ENCODE data around the gene YWHAQ. TPM values are rescaled to one million over a fixed set of nuclear protein-coding genes. Genes with fewer than 3 reads are reported as not detected.
"Not testable (repeated sequence)": the region's sequence is repeated elsewhere in the genome, so short reads cannot be mapped to it uniquely, and the experiment has no call there.

Gene YWHAQ
- total RNA-seq, 3 donors from 2014 or later (not counting 1 experiment from before 2014, with no cell fraction given): 227 to 240 (median 238) TPM

DNA sequence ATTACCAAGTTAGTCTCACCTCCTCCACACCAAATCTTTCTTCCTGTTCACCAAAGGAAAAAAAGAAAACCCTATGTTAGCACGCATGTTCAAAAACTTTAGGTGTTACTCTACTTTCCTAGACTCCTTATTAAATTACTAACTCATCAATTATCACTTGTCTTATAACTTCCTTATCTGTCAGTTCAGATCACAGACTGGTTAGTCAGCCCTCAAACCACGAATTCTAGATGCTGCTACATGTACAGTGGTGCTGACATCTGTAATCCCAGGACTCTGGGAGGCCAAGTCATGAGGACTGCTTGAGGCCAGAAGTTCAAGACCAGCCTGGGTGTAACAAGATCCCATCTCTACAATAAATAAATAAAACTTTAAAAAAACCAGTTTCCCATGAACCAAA is 3.5 kb downstream of the YWHAQ start:
- H3K4me1 Mint-ChIP-seq: peaks cover 80 to 84% of the 10 kb centered on the region in 2 donors
- intact Hi-C loops (cut with micrococcal nuclease): no loop called here
- H3K27ac Mint-ChIP-seq: peak overlapping the region; percentile 94 to 97
- H3K27me3 Mint-ChIP-seq (ENCODE audit: low read depth in 2 of 2): no peaks in the 10 kb centered on the region
- peaks cover 42% of the 10 kb centered on the region for H3K4me1 ChIP-seq (ENCODE audit: control insufficient read depth, insufficient read depth, low read length)
- H3K9me3 ChIP-seq (ENCODE audit: control insufficient read depth, insufficient read depth, low read length): no peaks in the 10 kb centered on the region
- H3K4me3 Mint-ChIP-seq: peak overlapping the region; percentile 56
- ATAC-seq (no peak), DNase-seq (peak in 1 of 2 donors; percentile 34)
- no peaks in the 10 kb centered on the region for H3K27me3 ChIP-seq (ENCODE audit: control insufficient read depth, insufficient read depth, low read length)
- WGBS (ENCODE audit: insufficient coverage): 41% methylated on average over 2 of the region's 2 CpGs
- H3K36me3 ChIP-seq (ENCODE audit: control insufficient read depth, insufficient read depth, low read length): peaks cover 23% of the 10 kb centered on the region
- no peak for TF ChIP-seq CTCF (IDR thresholded peaks at IDR 0.05)
- H3K27ac ChIP-seq (ENCODE audit: low read length): no peak overlapping the region
- H3K4me3 ChIP-seq (ENCODE audit: low read length): no peak overlapping the region
- H3K9me3 Mint-ChIP-seq: no peaks in the 10 kb centered on the region
- H3K36me3 Mint-ChIP-seq: peaks cover 17% of the 10 kb centered on the region

DNA sequence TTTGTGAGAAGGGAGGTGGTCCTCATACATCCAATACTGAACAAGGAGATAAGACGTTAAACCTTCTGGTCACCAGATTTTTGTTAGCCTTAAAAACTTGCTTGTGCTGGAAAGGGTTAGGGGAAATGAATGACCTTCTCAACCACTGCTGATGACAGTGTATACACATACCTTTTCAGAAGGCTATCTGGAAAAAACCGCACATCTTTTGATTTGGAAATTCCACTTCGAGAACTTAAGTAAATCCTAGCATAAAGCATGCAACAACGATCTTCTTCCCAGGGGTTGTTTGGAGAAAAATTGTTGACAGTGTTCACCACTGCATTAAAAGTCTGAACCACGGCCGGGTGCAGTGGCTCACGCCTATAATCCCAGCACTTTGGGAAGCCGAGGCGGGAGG is 7.6 kb downstream of the YWHAQ start:
- Histone ChIP-seq H3K9me3 (ENCODE audit: control insufficient read depth, insufficient read depth, low read length) (no peaks in the 10 kb centered on the region), H3K4me3 (ENCODE audit: low read length) (no peak overlapping the region), H3K27ac (ENCODE audit: low read length) (no peak overlapping the region), H3K4me1 (ENCODE audit: control insufficient read depth, insufficient read depth, low read length) (peaks cover 27% of the 10 kb centered on the region), H3K27me3 (ENCODE audit: control insufficient read depth, insufficient read depth, low read length) (no peaks in the 10 kb centered on the region), H3K36me3 (ENCODE audit: control insufficient read depth, insufficient read depth, low read length) (peaks cover 16% of the 10 kb centered on the region)
- Mint-ChIP-seq H3K4me3 (no peak overlapping the region), H3K27ac (peak overlapping the region in 1 of 2 donors; percentile 38), H3K4me1 (peaks cover 85 to 90% of the 10 kb centered on the region in 2 donors), H3K36me3 (peaks cover 12% of the 10 kb centered on the region), H3K27me3 (ENCODE audit: low read depth in 2 of 2) (no peaks in the 10 kb centered on the region), H3K9me3 (no peaks in the 10 kb centered on the region)
- intact Hi-C loops (cut with micrococcal nuclease): no loop called here
- ATAC-seq: no peak
- TF ChIP-seq CTCF (IDR thresholded peaks at IDR 0.05): no peak
- DNase-seq: no peak
- WGBS (ENCODE audit: insufficient coverage): 93% methylated on average over 9 of the region's 9 CpGs

GRCh38 chr2:9621655-9622054 is 9.1 kb downstream of the YWHAQ start:
- H3K27me3 Mint-ChIP-seq (ENCODE audit: low read depth in 2 of 2); H3K36me3 Mint-ChIP-seq; DNase-seq; H3K27me3 ChIP-seq (ENCODE audit: control insufficient read depth, insufficient read depth, low read length); intact Hi-C loops (cut with micrococcal nuclease); H3K4me3 ChIP-seq (ENCODE audit: low read length); H3K4me3 Mint-ChIP-seq; ATAC-seq; H3K9me3 ChIP-seq (ENCODE audit: control insufficient read depth, insufficient read depth, low read length); H3K27ac ChIP-seq (ENCODE audit: low read length); H3K9me3 Mint-ChIP-seq: not testable (repeated sequence)
- 99% methylated on average over 6 of the region's 6 CpGs for WGBS (ENCODE audit: insufficient coverage)
- Mint-ChIP-seq H3K4me1 (peaks cover 83 to 90% of the 10 kb centered on the region in 2 donors), H3K27ac (peak overlapping the region; percentile 87 to 93)
- peaks cover 12% of the 10 kb centered on the region for H3K36me3 ChIP-seq (ENCODE audit: control insufficient read depth, insufficient read depth, low read length)
- H3K4me1 ChIP-seq (ENCODE audit: control insufficient read depth, insufficient read depth, low read length): peaks cover 30% of the 10 kb centered on the region

DNA sequence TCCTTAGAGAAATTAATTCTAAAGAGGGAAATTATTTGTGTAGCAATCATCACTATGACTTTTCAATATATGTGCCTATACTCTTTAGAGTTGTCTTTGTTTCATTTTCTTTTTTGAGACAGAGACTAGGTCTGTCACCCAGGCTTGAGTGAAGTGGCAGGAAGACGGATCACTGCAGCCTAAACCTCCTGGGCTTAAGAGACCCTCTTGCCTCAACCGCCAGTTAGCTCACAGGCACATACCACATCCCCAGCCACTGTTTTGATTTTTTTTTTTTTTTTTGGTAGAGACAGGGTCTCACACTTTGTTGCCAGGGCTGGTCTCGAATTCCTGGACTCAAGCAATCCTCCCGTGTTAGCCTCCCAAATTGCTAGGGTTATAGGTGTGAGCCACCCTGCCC is 12.4 kb downstream of the YWHAQ start:
- Histone ChIP-seq H3K36me3 (ENCODE audit: control insufficient read depth, insufficient read depth, low read length) (peaks cover 7% of the 10 kb centered on the region), H3K9me3 (ENCODE audit: control insufficient read depth, insufficient read depth, low read length) (no peaks in the 10 kb centered on the region), H3K4me1 (ENCODE audit: control insufficient read depth, insufficient read depth, low read length) (peaks cover 16% of the 10 kb centered on the region), H3K27ac (ENCODE audit: low read length) (peak overlapping the region; percentile 66), H3K4me3 (ENCODE audit: low read length) (no peak overlapping the region), H3K27me3 (ENCODE audit: control insufficient read depth, insufficient read depth, low read length) (no peaks in the 10 kb centered on the region)
- ATAC-seq (peak; percentile 92 to 93 (median 93)), DNase-seq (peak; percentile 29 to 68)
- Mint-ChIP-seq H3K27me3 (ENCODE audit: low read depth in 2 of 2) (no peaks in the 10 kb centered on the region), H3K36me3 (no peaks in the 10 kb centered on the region), H3K9me3 (no peaks in the 10 kb centered on the region), H3K27ac (peak overlapping the region; percentile 87 to 93), H3K4me3 (peak overlapping the region; percentile 59), H3K4me1 (peaks cover 93 to 100% of the 10 kb centered on the region in 2 donors)
- WGBS (ENCODE audit: insufficient coverage): 0% methylated on average over 2 of the region's 4 CpGs
- intact Hi-C loops (cut with micrococcal nuclease): loop anchor here (1.0 kb wide), 1 partner anchor 10 kb away; no protein-coding TSS in a partner anchor
- TF ChIP-seq CTCF (IDR thresholded peaks at IDR 0.05): no peak

All from natural killer cell (primary cell).